ENCODE results near the gene SAG.
A peak's percentile ranks its signal among the peaks of the same experiment; 100 is the strongest.

- no peak for TF ChIP-seq CTCF (IDR thresholded peaks at IDR 0.05)
- no peak for TF ChIP-seq POLR2A (IDR thresholded peaks at IDR 0.05)
- no peak for TF ChIP-seq EP300 (IDR thresholded peaks at IDR 0.05)
- peak in 1 of 2 donors; percentile 62 for TF ChIP-seq POLR2AphosphoS5 (IDR thresholded peaks at IDR 0.05)
These were observed 39.9 kb upstream of the SAG start for GRCh38 chr2:233267516-233268245.

Data from upper lobe of left lung (tissue), 4 donors.